Dermis blood vessel endothelial cell (primary cell): ENCODE results near the gene LCE3B. TPM values are rescaled to one million over a fixed set of nuclear protein-coding genes. Genes with fewer than 3 reads are reported as not detected.
"Not testable (repeated sequence)": the region's sequence is repeated elsewhere in the genome, so short reads cannot be mapped to it uniquely, and the experiment has no call there.

Source experiments
- DNase-seq: peaks from one replicate; pipeline ENCODE4 v3.0.0; 2010
- total RNA-seq: library from RNA; depleted of rRNA; stranded (reverse); fragments of >200 nt; gene quantifications from 2 replicates; pipeline ENCODE4 v1.2.3, GENCODE V29; 2014

Gene LCE3B
- total RNA-seq: not detected in 2 replicates

- no peak for DNase-seq
Measured at GRCh38 chr1:152613511-152613910, at the start of gene LCE3B. TSS of gene LCE3B (plus strand) at chr1:152613811. CDS start at chr1:152613811, 0 bp downstream.

GRCh38 chr1:152565115-152565514, 48.5 kb upstream of the LCE3B start:
- no peak for DNase-seq

GRCh38 chr1:152565535-152566215, 47.9 kb upstream of the LCE3B start:
- DNase-seq: no peak

- no peak for DNase-seq
Measured at GRCh38 chr1:152566681-152567080, 46.9 kb upstream of the LCE3B start, which contains the start of gene LCE3E. TSS of gene LCE3E (minus strand) at chr1:152566780. CDS start at chr1:152566208, 572 bp downstream.

GRCh38 chr1:152577168-152577567, 36.4 kb upstream of the LCE3B start:
- DNase-seq: no peak

GRCh38 chr1:152579526-152579925, 34.1 kb upstream of the LCE3B start:
- not testable (repeated sequence) for DNase-seq

- DNase-seq: no peak
Measured at GRCh38 chr1:152580433-152580832, 33.2 kb upstream of the LCE3B start, which contains the start of gene LCE3D. TSS of gene LCE3D (minus strand) at chr1:152580516. CDS start at chr1:152579936, 580 bp downstream.

- no peak for DNase-seq
Measured at GRCh38 chr1:152582647-152583046, 31.0 kb upstream of the LCE3B start.

- DNase-seq: no peak
Measured at GRCh38 chr1:152585586-152585985, 28.0 kb upstream of the LCE3B start.

- DNase-seq: no peak
Measured at GRCh38 chr1:152596986-152597385, 16.6 kb upstream of the LCE3B start.

- DNase-seq: no peak
Measured at GRCh38 chr1:152599934-152600333, 13.7 kb upstream of the LCE3B start, which contains the start of gene LCE3C. TSS of gene LCE3C (plus strand) at chr1:152600234. CDS start at chr1:152600732, 498 bp downstream.

GRCh38 chr1:152621993-152622392, 8.4 kb downstream of the LCE3B start:
- no peak for DNase-seq

GRCh38 chr1:152622803-152623202, 9.2 kb downstream of the LCE3B start, which contains the start of gene LCE3A:
TSS of gene LCE3A (minus strand) at chr1:152623103. CDS start at chr1:152623103, 0 bp downstream.
- DNase-seq: no peak

GRCh38 chr1:152623203-152623844, 9.7 kb downstream of the LCE3B start:
- DNase-seq: no peak

GRCh38 chr1:152626744-152627143, 13.1 kb downstream of the LCE3B start:
- DNase-seq: no peak

- no peak for DNase-seq
Measured at GRCh38 chr1:152630596-152630995, 17.0 kb downstream of the LCE3B start.

- DNase-seq: no peak
Measured at GRCh38 chr1:152640351-152640750, 26.7 kb downstream of the LCE3B start.

GRCh38 chr1:152643945-152644344, 30.3 kb downstream of the LCE3B start:
- DNase-seq: no peak

GRCh38 chr1:152645146-152645545, 31.5 kb downstream of the LCE3B start:
- DNase-seq: no peak

- no peak for DNase-seq
Measured at GRCh38 chr1:152646656-152647055, 33.0 kb downstream of the LCE3B start.

- DNase-seq: peak; percentile 72
Measured at GRCh38 chr1:152654110-152654509, 40.5 kb downstream of the LCE3B start.

- DNase-seq: no peak
Measured at GRCh38 chr1:152656459-152656858, 42.8 kb downstream of the LCE3B start.

GRCh38 chr1:152657677-152658076, 44.1 kb downstream of the LCE3B start:
- no peak for DNase-seq

GRCh38 chr1:152658649-152659048, 45.0 kb downstream of the LCE3B start:
- DNase-seq: no peak
